Stimulated activated memory B cell treated with anti-CD40 and anti-IgM and Interleukin-4, amounts not matched to agents 10 μg/mL and 1 μg/mL and 100 μg/mL, for 72 hours (primary cell): Measurements from ENCODE around the gene OSM.

ENCODE experiments used
- ATAC-seq: fragments of 150-1000 bp; cut with Tn5 transposase; 2 replicates; pipeline ENCODE4 v1.10.0; 2021
- H3K27ac Mint-ChIP-seq: one replicate; pipeline ENCODE4 v1.8.0; 2022; ENCODE audit warnings: mild to moderate bottlenecking, mixed read lengths
- H3K27me3 Mint-ChIP-seq: one replicate; pipeline ENCODE4 v1.8.0; 2022; ENCODE audit warnings: mixed read lengths
- H3K36me3 Mint-ChIP-seq: one replicate; pipeline ENCODE4 v1.8.0; 2022; ENCODE audit warnings: mixed read lengths
- H3K4me1 Mint-ChIP-seq: one replicate; pipeline ENCODE4 v1.8.0; 2022; ENCODE audit warnings: mixed read lengths
- H3K4me3 Mint-ChIP-seq: one replicate; pipeline ENCODE4 v1.8.0; 2022; ENCODE audit warnings: mild to moderate bottlenecking, moderate library complexity, mixed read lengths
- H3K9me3 Mint-ChIP-seq: one replicate; pipeline ENCODE4 v1.8.0; 2022; ENCODE audit warnings: mixed read lengths

The OSM gene

GRCh38 chr22:30249049-30250038 lies 17.3 kb downstream of the OSM start:
- Mint-ChIP-seq H3K27ac (no peak overlapping the region), H3K9me3 (no peaks in the 10 kb centered on the region), H3K36me3 (no peaks in the 10 kb centered on the region), H3K27me3 (peaks cover 48% of the 10 kb centered on the region), H3K4me1 (peaks cover 48% of the 10 kb centered on the region), H3K4me3 (no peak overlapping the region)
- ATAC-seq: no peak

GRCh38 chr22:30248484-30248883 lies 18.2 kb downstream of the OSM start:
- no peak overlapping the region for H3K27ac Mint-ChIP-seq
- peaks cover 48% of the 10 kb centered on the region for H3K4me1 Mint-ChIP-seq
- ATAC-seq: no peak
- no peak overlapping the region for H3K4me3 Mint-ChIP-seq
- no peaks in the 10 kb centered on the region for H3K36me3 Mint-ChIP-seq
- H3K9me3 Mint-ChIP-seq: no peaks in the 10 kb centered on the region
- H3K27me3 Mint-ChIP-seq: peaks cover 48% of the 10 kb centered on the region

GRCh38 chr22:30247974-30248373 lies 18.7 kb downstream of the OSM start:
- Mint-ChIP-seq H3K4me3 (no peak overlapping the region), H3K9me3 (no peaks in the 10 kb centered on the region), H3K27ac (no peak overlapping the region), H3K4me1 (peaks cover 46% of the 10 kb centered on the region), H3K27me3 (peaks cover 48% of the 10 kb centered on the region), H3K36me3 (no peaks in the 10 kb centered on the region)
- ATAC-seq: no peak

GRCh38 chr22:30247561-30247960 lies 19.1 kb downstream of the OSM start:
- H3K4me1 Mint-ChIP-seq: peaks cover 42% of the 10 kb centered on the region
- H3K27me3 Mint-ChIP-seq: peaks cover 48% of the 10 kb centered on the region
- ATAC-seq: no peak
- no peaks in the 10 kb centered on the region for H3K9me3 Mint-ChIP-seq
- H3K27ac Mint-ChIP-seq: no peak overlapping the region
- H3K4me3 Mint-ChIP-seq: no peak overlapping the region
- no peaks in the 10 kb centered on the region for H3K36me3 Mint-ChIP-seq

GRCh38 chr22:30246814-30247376 lies 19.8 kb downstream of the OSM start:
- Mint-ChIP-seq H3K9me3 (no peaks in the 10 kb centered on the region), H3K4me3 (peak overlapping the region; percentile 50), H3K36me3 (no peaks in the 10 kb centered on the region), H3K4me1 (peaks cover 39% of the 10 kb centered on the region), H3K27me3 (peaks cover 48% of the 10 kb centered on the region), H3K27ac (peak overlapping the region; percentile 4)
- no peak for ATAC-seq

GRCh38 chr22:30245985-30246813 lies 20.5 kb downstream of the OSM start, which contains the start of gene LIF:
LIF (minus strand) TSS chr22:30246759; CDS start chr22:30246695, 64 bp downstream.
- H3K36me3 Mint-ChIP-seq: no peaks in the 10 kb centered on the region
- peak within 1 kb of the TSS; percentile 77 for H3K4me3 Mint-ChIP-seq
- peaks cover 48% of the 10 kb centered on the region for H3K27me3 Mint-ChIP-seq
- no peaks in the 10 kb centered on the region for H3K9me3 Mint-ChIP-seq
- H3K4me1 Mint-ChIP-seq: peaks cover 43% of the 10 kb centered on the region
- H3K27ac Mint-ChIP-seq: peak within 1 kb of the TSS; percentile 4
- ATAC-seq: peak; percentile 31

GRCh38 chr22:30245181-30245984 lies 21.3 kb downstream of the OSM start:
- Mint-ChIP-seq H3K27me3 (peaks cover 48% of the 10 kb centered on the region), H3K4me1 (peaks cover 44% of the 10 kb centered on the region), H3K4me3 (peak overlapping the region; percentile 77), H3K27ac (peak overlapping the region; percentile 4), H3K36me3 (no peaks in the 10 kb centered on the region), H3K9me3 (no peaks in the 10 kb centered on the region)
- ATAC-seq: no peak

- ATAC-seq: no peak
- no peak overlapping the region for H3K27ac Mint-ChIP-seq
- H3K27me3 Mint-ChIP-seq: peaks cover 48% of the 10 kb centered on the region
- H3K4me1 Mint-ChIP-seq: peaks cover 45% of the 10 kb centered on the region
- no peak overlapping the region for H3K4me3 Mint-ChIP-seq
- no peaks in the 10 kb centered on the region for H3K9me3 Mint-ChIP-seq
- no peaks in the 10 kb centered on the region for H3K36me3 Mint-ChIP-seq
Observed at GRCh38 chr22:30244641-30245040, 22.0 kb downstream of the OSM start.

GRCh38 chr22:30244066-30244465 lies 22.6 kb downstream of the OSM start:
- Mint-ChIP-seq H3K27me3 (peaks cover 46% of the 10 kb centered on the region), H3K4me1 (peaks cover 45% of the 10 kb centered on the region), H3K36me3 (no peaks in the 10 kb centered on the region), H3K27ac (no peak overlapping the region), H3K4me3 (no peak overlapping the region), H3K9me3 (no peaks in the 10 kb centered on the region)
- no peak for ATAC-seq

GRCh38 chr22:30243661-30244060 lies 23.0 kb downstream of the OSM start:
- H3K4me3 Mint-ChIP-seq: no peak overlapping the region
- H3K4me1 Mint-ChIP-seq: peaks cover 45% of the 10 kb centered on the region
- H3K27ac Mint-ChIP-seq: no peak overlapping the region
- H3K27me3 Mint-ChIP-seq: peaks cover 42% of the 10 kb centered on the region
- H3K36me3 Mint-ChIP-seq: no peaks in the 10 kb centered on the region
- no peaks in the 10 kb centered on the region for H3K9me3 Mint-ChIP-seq
- ATAC-seq: no peak

GRCh38 chr22:30241576-30242371 lies 24.9 kb downstream of the OSM start:
- Mint-ChIP-seq H3K36me3 (no peaks in the 10 kb centered on the region), H3K27ac (no peak overlapping the region), H3K27me3 (peaks cover 23% of the 10 kb centered on the region), H3K4me3 (no peak overlapping the region), H3K9me3 (no peaks in the 10 kb centered on the region), H3K4me1 (peaks cover 28% of the 10 kb centered on the region)
- no peak for ATAC-seq

- peak; percentile 79 for ATAC-seq
- Mint-ChIP-seq H3K27ac (peak overlapping the region; percentile 48), H3K27me3 (peaks cover 13% of the 10 kb centered on the region), H3K4me3 (no peak overlapping the region), H3K36me3 (no peaks in the 10 kb centered on the region), H3K4me1 (peaks cover 18% of the 10 kb centered on the region), H3K9me3 (no peaks in the 10 kb centered on the region)
Observed at GRCh38 chr22:30240541-30241417, 25.9 kb downstream of the OSM start.
